Measurements from ENCODE around the gene ASB3.
"Not testable (repeated sequence)": the region's sequence is repeated elsewhere in the genome, so short reads cannot be mapped to it uniquely, and the experiment has no call there.

Gene ASB3, protein sequence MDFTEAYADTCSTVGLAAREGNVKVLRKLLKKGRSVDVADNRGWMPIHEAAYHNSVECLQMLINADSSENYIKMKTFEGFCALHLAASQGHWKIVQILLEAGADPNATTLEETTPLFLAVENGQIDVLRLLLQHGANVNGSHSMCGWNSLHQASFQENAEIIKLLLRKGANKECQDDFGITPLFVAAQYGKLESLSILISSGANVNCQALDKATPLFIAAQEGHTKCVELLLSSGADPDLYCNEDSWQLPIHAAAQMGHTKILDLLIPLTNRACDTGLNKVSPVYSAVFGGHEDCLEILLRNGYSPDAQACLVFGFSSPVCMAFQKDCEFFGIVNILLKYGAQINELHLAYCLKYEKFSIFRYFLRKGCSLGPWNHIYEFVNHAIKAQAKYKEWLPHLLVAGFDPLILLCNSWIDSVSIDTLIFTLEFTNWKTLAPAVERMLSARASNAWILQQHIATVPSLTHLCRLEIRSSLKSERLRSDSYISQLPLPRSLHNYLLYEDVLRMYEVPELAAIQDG

DNA sequence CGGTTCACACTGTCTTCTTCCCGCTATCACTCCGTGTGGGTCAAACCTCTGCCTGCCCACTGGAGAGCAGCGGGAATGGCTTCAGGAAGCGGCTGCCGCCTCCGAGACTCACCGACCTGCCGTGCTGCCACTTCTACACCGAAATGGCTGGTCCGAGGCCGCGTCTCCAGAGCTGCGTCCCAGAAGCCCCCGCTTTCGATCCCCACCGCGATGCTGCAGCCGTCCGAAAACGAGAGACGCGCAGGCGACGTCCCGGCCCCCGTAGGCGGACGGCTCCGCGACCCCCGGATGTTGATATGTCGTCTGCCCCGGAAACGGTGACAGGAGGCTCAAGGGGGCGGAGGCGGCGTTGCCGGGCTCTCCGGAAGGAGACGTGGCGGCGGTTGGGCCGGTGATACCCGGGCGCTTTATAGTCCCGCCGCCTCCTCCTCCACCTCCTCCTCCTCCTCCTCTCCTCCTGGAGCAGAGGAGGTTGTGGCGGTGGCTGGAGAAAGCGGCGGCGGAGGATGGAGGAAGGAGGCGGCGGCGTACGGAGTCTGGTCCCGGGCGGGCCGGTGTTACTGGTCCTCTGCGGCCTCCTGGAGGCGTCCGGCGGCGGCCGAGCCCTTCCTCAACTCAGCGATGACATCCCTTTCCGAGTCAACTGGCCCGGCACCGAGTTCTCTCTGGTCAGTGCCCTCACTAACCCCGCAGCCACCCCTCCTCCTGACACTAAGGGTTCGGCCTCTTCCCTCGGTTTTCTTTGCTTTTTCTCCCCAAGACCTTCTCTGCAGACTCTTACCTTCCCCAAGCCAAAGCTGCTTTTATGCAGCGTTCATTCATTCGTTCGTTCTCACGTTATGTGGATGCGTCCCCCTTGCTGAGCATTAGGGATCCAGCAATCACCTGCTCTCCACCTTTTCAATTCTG is at the start of gene ASB3, which contains the start of gene ERLEC1:
ASB3 (minus strand) TSS at position 249 of the 909 bp plus-strand sequence. CDS start 21,381 bp downstream, outside the sequence.
ERLEC1 (plus strand) TSS at position 340 of the 909 bp plus-strand sequence; CDS start at position 507, 167 bp downstream.
- peak within 1 kb of the TSS; percentile 88 for H3K4me3 ChIP-seq (ENCODE audit: low read depth, low read length)
- TF ChIP-seq, protein P1, sequence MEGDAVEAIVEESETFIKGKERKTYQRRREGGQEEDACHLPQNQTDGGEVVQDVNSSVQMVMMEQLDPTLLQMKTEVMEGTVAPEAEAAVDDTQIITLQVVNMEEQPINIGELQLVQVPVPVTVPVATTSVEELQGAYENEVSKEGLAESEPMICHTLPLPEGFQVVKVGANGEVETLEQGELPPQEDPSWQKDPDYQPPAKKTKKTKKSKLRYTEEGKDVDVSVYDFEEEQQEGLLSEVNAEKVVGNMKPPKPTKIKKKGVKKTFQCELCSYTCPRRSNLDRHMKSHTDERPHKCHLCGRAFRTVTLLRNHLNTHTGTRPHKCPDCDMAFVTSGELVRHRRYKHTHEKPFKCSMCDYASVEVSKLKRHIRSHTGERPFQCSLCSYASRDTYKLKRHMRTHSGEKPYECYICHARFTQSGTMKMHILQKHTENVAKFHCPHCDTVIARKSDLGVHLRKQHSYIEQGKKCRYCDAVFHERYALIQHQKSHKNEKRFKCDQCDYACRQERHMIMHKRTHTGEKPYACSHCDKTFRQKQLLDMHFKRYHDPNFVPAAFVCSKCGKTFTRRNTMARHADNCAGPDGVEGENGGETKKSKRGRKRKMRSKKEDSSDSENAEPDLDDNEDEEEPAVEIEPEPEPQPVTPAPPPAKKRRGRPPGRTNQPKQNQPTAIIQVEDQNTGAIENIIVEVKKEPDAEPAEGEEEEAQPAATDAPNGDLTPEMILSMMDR (IDR thresholded peaks at IDR 0.05; ENCODE audit: low read depth, low read length), result no peak

DNA sequence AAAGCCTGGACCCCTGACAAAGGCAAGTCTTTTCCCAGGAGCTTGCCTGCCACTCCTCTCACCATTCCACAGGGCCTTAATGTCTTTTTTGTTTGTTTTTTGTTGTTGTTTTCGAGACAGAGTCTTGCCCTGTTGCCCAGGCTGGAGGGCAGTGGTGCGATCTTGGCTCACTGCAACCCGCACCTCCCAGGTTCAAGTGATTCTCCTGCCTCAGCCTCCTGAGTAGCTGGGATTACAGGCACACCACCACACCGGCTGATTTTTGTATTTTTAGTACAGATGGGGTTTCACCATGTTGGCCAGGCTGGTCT is 43.2 kb upstream of the ASB3 start:
- H3K4me3 ChIP-seq (ENCODE audit: low read depth, low read length), result not testable (repeated sequence)

DNA sequence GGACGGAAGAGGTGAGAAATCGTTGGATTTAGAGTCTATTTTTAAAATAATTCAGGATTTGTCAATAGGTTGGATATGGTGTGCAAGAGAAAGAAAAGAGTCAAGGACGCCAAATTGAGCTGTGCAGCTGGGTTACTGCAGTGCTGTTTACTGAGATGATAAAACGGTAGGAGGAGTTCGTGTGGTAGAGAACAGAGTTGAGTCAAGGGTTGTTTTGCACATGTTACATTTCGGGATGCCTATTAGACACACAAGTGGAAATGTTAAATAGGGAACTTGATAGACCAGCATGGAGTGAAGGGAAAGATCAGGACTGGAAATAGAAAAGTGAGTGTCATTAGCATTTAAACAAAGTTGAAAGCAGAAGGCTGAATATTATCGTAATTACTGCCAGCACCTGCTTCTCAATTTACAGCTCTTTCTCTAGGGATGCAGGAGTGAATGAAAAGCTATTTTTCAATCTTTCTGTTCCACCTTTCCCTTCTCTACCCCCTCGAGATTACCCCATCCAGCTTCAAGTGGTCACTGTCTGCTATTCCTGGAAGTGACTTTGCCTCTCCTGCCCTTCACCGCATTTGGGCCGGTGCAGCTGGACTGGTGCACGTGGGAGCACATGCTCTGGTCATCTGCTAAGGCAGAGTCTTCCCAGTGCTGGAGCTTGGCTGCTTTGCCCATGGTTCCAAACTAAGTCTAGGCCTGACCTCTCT is 42.7 kb upstream of the ASB3 start:
- no peak overlapping the region for H3K4me3 ChIP-seq (ENCODE audit: low read depth, low read length)
- TF ChIP-seq, protein P1 (IDR thresholded peaks at IDR 0.05; ENCODE audit: low read depth, low read length), result no peak

DNA sequence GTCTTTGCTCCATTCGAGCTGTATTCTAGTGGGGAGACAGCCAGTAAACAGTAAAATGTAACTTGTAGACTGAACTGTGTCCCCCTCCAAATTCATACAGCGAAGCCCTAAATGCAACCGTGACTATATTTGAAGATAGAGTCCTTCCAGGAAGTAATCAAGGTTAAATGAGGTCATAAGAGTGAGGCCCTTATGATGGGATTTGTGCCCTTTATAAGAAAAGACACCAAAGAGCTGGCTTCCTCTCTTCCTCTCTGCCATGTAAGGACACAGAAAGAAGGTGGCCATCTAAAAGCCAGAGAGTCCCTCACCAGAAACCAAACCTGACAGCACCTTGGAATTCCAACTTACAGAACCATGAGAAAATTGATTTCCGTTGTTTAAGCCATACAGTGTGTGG is 41.6 kb upstream of the ASB3 start:
- TF ChIP-seq, protein P1 (IDR thresholded peaks at IDR 0.05; ENCODE audit: low read depth, low read length), result no peak
- H3K4me3 ChIP-seq (ENCODE audit: low read depth, low read length), result no peak overlapping the region

DNA sequence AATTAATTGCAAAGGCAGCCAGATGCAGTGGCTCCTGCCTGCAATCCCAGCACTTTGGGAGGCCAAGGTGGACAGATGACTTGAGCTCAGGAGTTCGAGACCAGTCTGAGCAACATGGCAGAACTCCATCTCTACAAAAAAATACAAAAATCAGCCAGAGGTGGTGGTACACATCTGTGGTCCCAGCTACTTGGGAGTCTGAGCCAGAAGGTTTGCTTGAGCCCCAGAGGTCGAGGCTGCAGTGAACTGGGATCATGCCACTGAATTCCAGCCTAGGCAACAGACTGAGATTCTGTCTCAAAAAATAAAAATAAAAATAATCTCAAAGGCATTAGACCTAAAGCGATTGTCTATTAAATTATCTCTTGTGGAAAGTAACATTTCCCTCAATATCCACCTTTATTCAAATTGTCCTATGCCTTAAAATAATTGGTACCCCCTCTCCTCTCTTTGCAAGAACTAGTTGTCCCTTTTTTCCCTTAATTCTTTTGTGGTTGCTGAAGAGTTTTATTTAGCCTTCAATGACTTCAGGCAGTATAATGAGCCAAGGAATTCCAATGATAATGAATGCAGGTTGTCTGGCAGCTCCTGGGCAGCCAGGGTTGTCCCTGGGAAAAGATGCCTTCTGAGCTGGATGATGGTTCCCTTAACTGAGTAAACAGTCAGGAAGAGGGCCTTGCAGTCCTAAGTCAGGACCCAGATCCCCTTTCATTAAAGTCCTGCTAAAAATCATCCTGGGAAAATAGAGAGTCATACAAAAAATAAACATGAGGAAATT is 40.8 kb upstream of the ASB3 start:
- TF ChIP-seq, protein P1 (IDR thresholded peaks at IDR 0.05; ENCODE audit: low read depth, low read length), result no peak
- H3K4me3 ChIP-seq (ENCODE audit: low read depth, low read length), result no peak overlapping the region

DNA sequence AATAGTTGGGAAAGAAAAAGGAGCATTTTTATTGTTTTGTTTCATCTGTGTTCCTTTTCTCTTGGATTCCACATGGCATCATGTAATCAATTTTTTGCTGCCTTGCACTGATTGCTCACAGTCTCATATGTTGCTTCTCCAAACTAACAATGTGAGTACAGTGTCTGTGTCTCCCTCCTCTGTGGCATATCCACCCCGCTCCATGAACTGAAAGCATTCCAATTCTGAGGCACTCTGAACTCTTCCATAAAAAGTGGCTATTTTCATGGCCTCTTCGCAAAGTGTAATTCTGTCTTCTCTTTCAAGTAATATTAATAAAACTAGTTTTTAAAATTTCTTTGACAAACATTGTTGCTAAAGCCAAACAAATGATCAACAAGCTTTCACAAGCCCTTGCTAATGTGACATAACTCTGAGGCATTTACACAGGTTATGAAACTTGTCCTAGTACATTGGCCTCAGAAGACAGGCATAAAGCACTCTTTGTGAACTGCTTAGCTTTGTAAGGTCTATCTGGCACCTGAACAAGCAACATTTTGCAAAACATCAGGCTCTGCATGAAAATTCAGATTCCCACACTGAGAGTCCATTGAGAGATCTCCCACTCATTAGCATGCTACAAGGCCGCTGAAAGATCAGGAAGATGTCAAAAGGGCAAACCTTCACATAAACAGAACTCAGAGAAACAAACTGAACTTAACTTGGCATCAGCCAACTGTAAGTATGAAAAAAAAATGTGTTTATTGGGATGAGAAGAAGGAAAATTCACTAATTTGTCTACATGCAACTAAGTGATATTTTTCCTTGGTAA is 40.0 kb upstream of the ASB3 start:
- H3K4me3 ChIP-seq (ENCODE audit: low read depth, low read length), result no peak overlapping the region
- TF ChIP-seq, protein P1 (IDR thresholded peaks at IDR 0.05; ENCODE audit: low read depth, low read length), result no peak

Data from WI38 (cell line).